Stimulated activated CD4-positive, alpha-beta T cell treated with anti-CD3 and anti-CD28 coated beads, Interleukin-15, amount 100 ng/mL, for 1 hour (primary cell): Measurements from ENCODE around the gene KCNJ5.
"Not testable (repeated sequence)": the region's sequence is repeated elsewhere in the genome, so short reads cannot be mapped to it uniquely, and the experiment has no call there.

Source experiments
- DNase-seq, 2 donors: peaks; one replicate each; pipeline ENCODE4 v3.0.0-alpha.2; 2020; ENCODE audit warnings: low read depth in 1 of 2, low spot score in 1 of 2

KCNJ5 gene

GRCh38 chr11:128911239-128911638, 20.1 kb downstream of the KCNJ5 start:
- DNase-seq = no peak

GRCh38 chr11:128911701-128912100, 20.5 kb downstream of the KCNJ5 start:
- no peak for DNase-seq

- DNase-seq = no peak
Observed at GRCh38 chr11:128913806-128914205, 22.6 kb downstream of the KCNJ5 start.

GRCh38 chr11:128914216-128915148, 23.3 kb downstream of the KCNJ5 start:
- no peak for DNase-seq

GRCh38 chr11:128915149-128915521, 24.0 kb downstream of the KCNJ5 start:
- no peak for DNase-seq

GRCh38 chr11:128916037-128916572, 24.9 kb downstream of the KCNJ5 start:
- no peak for DNase-seq

GRCh38 chr11:128916681-128917080, 25.5 kb downstream of the KCNJ5 start:
- DNase-seq = no peak

- no peak for DNase-seq
Observed at GRCh38 chr11:128917144-128917724, 26.1 kb downstream of the KCNJ5 start.

GRCh38 chr11:128919216-128919615, 28.1 kb downstream of the KCNJ5 start:
- no peak for DNase-seq

GRCh38 chr11:128919635-128920034, 28.5 kb downstream of the KCNJ5 start:
- not testable (repeated sequence) for DNase-seq

- no peak for DNase-seq
Observed at GRCh38 chr11:128920666-128921065, 29.5 kb downstream of the KCNJ5 start.

GRCh38 chr11:128921793-128922192, 30.6 kb downstream of the KCNJ5 start:
- DNase-seq = no peak

GRCh38 chr11:128924104-128924503, 32.9 kb downstream of the KCNJ5 start:
- DNase-seq = no peak

GRCh38 chr11:128924510-128925249, 33.5 kb downstream of the KCNJ5 start:
- no peak for DNase-seq

- no peak for DNase-seq
Observed at GRCh38 chr11:128925250-128925600, 34.1 kb downstream of the KCNJ5 start.

GRCh38 chr11:128926000-128926399, 34.8 kb downstream of the KCNJ5 start:
- DNase-seq = no peak

- DNase-seq = no peak
Observed at GRCh38 chr11:128926437-128927107, 35.4 kb downstream of the KCNJ5 start.

- no peak for DNase-seq
Observed at GRCh38 chr11:128927108-128927461, 35.9 kb downstream of the KCNJ5 start.

- no peak for DNase-seq
Observed at GRCh38 chr11:128927683-128928336, 36.7 kb downstream of the KCNJ5 start.

GRCh38 chr11:128928400-128928799, 37.2 kb downstream of the KCNJ5 start:
- no peak for DNase-seq

GRCh38 chr11:128929468-128929867, 38.3 kb downstream of the KCNJ5 start:
- no peak for DNase-seq
